ENCODE measurements around the gene CYB5RL. TPM values are rescaled to one million over a fixed set of nuclear protein-coding genes. Genes with fewer than 3 reads are reported as not detected.
A peak's percentile ranks its signal among the peaks of the same experiment; 100 is the strongest.

Gene CYB5RL
- total RNA-seq, 1 donor from 2014 or later, result 9.0 TPM

GRCh38 chr1:54221113-54221834 lies 21.4 kb upstream of the CYB5RL start:
- Histone ChIP-seq H3K36me3 (peaks cover 51% of the 10 kb centered on the region), H3K4me1 (peaks cover 26% of the 10 kb centered on the region), H3K9me3 (no peaks in the 10 kb centered on the region), H3K27me3 (ENCODE audit: low read depth) (no peaks in the 10 kb centered on the region), H3K27ac (peak overlapping the region; percentile 64), H3K4me3 (no peak overlapping the region)
- DNase-seq, result no peak
- intact Hi-C loops (cut with DNase I), result no loop called here
- no peak for TF ChIP-seq CTCF (IDR thresholded peaks at IDR 0.05)
- no peak for ATAC-seq

- peaks cover 52% of the 10 kb centered on the region for H3K36me3 ChIP-seq
- H3K4me1 ChIP-seq, result peaks cover 26% of the 10 kb centered on the region
- H3K9me3 ChIP-seq, result no peaks in the 10 kb centered on the region
- peak overlapping the region; percentile 64 for H3K27ac ChIP-seq
- TF ChIP-seq CTCF (IDR thresholded peaks at IDR 0.05), result no peak
- peak overlapping the region; percentile 8 for H3K4me3 ChIP-seq
- ATAC-seq (peak; percentile 53 to 69), DNase-seq (peak; percentile 70)
- no peaks in the 10 kb centered on the region for H3K27me3 ChIP-seq (ENCODE audit: low read depth)
- intact Hi-C loops (cut with DNase I), result no loop called here
Measured at GRCh38 chr1:54220004-54220811, 20.4 kb upstream of the CYB5RL start.

- ATAC-seq (no peak), DNase-seq (no peak)
- Histone ChIP-seq H3K27ac (peak overlapping the region; percentile 64), H3K4me1 (peaks cover 26% of the 10 kb centered on the region), H3K9me3 (no peaks in the 10 kb centered on the region), H3K4me3 (no peak overlapping the region), H3K36me3 (peaks cover 58% of the 10 kb centered on the region), H3K27me3 (ENCODE audit: low read depth) (no peaks in the 10 kb centered on the region)
- TF ChIP-seq CTCF (IDR thresholded peaks at IDR 0.05), result no peak
- intact Hi-C loops (cut with DNase I), result no loop called here
Measured at GRCh38 chr1:54219688-54220003, 19.8 kb upstream of the CYB5RL start.

- DNase-seq (no peak), ATAC-seq (no peak)
- Histone ChIP-seq H3K36me3 (peaks cover 60% of the 10 kb centered on the region), H3K9me3 (no peaks in the 10 kb centered on the region), H3K4me3 (no peak overlapping the region), H3K4me1 (peaks cover 26% of the 10 kb centered on the region), H3K27ac (peak overlapping the region; percentile 64), H3K27me3 (ENCODE audit: low read depth) (no peaks in the 10 kb centered on the region)
- TF ChIP-seq CTCF (IDR thresholded peaks at IDR 0.05), result no peak
- intact Hi-C loops (cut with DNase I), result no loop called here
Measured at GRCh38 chr1:54218883-54219687, 19.3 kb upstream of the CYB5RL start.

GRCh38 chr1:54215523-54215922 lies 15.7 kb upstream of the CYB5RL start:
- no peak for DNase-seq
- no peak overlapping the region for H3K4me3 ChIP-seq
- intact Hi-C loops (cut with DNase I), result no loop called here
- ATAC-seq, result no peak
- H3K4me1 ChIP-seq, result peaks cover 19% of the 10 kb centered on the region
- H3K27me3 ChIP-seq (ENCODE audit: low read depth), result no peaks in the 10 kb centered on the region
- H3K36me3 ChIP-seq, result peaks cover 90% of the 10 kb centered on the region
- no peaks in the 10 kb centered on the region for H3K9me3 ChIP-seq
- no peak overlapping the region for H3K27ac ChIP-seq
- TF ChIP-seq CTCF (IDR thresholded peaks at IDR 0.05), result no peak

All from lower lobe of right lung (tissue), 2 donors.